GM19324 (cell line): Measurements from ENCODE around the gene PIK3CG.

Source experiments
- ATAC-seq: cut with Tn5 transposase; IDR thresholded peaks from one replicate; pipeline ENCODE4 v1.9.1; 2021; ENCODE audit warnings: mild to moderate bottlenecking, moderate library complexity; ENCODE audit not compliant: unreplicated experiment, low FRiP score

PIK3CG gene

DNA sequence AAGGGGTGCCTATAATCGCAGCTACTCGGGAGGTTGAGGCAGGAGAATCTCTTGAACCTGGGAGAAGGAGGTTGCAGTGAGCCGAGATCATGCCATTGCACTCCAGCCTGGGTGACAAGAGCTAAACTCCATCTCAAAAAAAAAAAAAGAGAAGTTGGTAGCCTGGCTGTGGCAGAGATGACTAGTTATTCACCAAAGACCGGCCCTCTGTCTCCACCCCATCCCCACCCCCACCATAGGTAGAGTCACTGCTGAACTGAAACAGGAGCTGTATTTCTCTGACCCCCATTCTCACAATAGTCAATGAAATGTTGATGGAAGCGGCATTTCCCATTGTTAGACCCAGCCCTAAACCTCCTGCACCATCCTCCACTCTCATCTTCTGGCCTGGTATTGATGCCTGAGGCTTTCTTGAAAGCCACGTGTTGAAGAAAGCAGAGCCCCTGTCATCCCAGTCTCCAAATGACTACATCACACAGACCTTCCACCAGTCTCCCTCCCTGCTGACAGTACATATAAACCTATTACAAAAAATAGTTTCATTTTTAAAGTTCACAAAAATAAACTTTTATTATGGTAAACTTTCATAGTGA is 9.4 kb upstream of the PIK3CG start:
- ATAC-seq, result no peak

DNA sequence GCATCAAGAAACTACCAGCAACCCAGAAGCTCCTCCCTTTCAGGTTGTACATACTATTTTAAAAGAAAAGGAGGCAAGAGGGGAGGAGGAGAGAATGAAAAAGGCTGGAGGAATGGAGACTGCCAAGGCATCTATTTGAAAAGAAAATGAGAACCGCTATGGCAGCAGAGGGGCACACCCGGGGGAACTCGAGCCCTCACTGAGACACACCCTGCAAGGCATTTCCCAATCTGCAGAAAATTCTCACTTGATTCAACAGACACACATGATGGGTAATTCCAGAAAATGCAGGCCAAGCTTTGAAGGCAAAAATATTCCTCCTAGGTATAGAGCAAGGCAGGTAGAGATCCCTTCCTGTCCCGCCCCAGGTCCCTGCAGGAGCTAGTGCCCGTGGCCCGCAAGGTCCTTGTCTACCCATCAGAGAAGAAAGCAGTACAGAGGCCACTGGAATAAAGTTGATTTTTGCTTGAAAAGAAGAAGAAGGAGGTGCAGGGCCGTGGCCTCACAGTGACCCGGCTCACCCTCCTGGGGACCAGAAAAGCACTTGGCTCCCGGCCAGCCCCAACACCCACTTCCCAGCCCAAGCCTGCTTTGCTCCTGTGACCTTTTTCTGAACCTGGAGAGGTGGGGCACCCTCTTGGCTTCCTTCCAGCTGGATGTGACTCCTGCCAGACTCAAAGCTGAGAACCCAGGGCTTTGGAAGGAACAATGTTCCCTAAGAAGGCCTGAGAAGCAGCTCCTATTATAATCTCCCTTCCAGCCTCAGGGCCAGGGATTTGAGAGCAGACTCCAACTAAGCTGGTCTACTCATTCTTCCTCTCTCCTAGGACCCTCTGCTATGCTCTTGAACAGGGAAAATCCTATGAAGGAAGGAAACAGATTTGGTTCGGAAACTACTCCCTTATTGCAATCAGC is 6.2 kb upstream of the PIK3CG start:
- ATAC-seq, result no peak

- no peak for ATAC-seq
Measured at GRCh38 chr7:106862317-106863089, 2.6 kb upstream of the PIK3CG start.

DNA sequence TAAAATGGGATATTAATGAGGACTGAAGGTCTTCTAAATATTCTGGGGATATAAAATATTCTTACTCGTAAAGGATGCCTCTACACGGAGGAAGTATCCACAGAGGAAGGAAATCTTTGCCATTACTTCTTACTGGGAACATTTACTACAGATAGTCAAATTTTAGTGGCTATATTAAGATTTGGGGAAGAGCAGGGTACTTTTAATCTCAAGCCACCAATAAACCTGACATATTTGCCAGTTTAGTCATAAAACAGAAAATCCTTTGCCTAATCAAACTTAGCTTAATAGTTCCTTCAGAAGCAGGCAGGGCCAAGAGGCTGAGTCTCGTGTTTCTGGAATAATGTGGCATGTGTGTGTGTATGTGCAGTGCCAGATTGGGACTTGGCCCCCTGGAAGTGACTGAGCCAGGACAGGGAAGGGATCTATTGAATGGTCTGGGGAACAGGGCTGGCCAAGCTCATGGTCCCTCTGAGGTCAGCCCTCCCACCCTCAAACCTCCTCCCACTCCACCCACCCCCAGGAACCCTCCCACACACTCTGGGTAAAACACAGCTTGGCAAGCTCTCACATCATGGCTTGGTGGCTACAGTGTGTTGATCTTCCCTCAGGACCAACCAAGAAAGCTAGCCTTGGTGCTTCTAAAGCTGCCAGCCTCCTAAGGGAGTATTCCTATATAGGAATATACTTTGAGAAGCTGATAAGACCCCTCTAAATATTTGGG is 1.6 kb upstream of the PIK3CG start:
- ATAC-seq, result no peak

DNA sequence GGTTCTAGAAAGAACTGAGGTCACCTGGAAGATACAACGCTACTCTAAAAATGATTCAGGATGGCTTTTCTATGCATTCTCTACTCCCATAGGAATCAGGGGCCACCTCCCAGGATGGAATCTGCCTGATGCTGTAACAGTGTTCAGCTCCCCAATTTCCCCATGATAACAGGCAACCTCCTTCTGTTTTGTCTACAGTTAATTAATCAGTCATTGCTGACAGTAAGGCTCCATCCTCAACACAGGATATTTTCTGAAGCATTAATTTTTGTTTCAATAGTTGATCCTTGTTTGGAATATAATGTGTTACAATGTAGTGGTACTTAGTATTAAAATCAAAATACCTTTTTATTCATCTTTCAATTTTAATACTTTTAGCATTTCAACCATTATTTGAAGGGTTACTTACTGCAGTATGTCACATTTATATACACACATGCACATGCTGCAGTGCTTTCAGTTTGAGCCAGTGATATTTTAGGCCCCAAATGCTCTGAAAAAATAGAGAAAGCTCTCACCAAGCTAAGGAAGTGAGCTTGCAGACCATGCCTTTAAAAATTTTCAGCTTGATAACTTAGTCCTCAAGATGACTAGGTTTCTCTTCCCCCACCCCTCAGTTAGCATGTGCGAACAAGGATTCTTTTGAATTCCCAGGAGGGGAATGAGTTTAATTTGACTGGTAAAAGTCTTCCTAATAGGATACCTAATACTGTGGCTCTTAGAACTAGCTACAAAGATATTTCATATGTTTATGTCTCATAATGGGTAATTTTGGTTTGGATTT is 592 bp upstream of the PIK3CG start:
- ATAC-seq, result peak; percentile 42

GRCh38 chr7:106866298-106867281 is 1.5 kb downstream of the PIK3CG start:
- no peak for ATAC-seq

- ATAC-seq, result no peak
Measured at GRCh38 chr7:106867641-106868351, 2.7 kb downstream of the PIK3CG start.

GRCh38 chr7:106868364-106868763 is 3.3 kb downstream of the PIK3CG start:
- no peak for ATAC-seq

GRCh38 chr7:106869954-106870353 is 4.9 kb downstream of the PIK3CG start:
- no peak for ATAC-seq

DNA sequence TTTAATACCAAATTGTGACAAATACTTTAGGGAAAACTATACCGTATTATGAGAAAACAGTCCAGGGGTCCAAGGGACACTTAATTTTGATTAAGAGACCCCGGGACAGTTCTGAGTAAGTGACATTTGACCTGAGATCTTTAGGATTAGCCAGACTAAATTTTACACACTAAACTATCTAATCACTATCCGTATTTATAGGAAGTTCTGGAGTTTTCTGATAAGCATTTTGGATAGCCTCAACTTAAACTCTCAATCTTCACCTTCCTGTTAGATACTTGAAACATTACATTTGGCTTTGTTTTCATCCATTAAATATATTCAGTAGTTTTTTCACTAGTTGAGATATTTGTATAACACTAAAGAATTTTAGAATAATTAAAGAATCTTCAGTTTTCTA is 5.4 kb downstream of the PIK3CG start:
- no peak for ATAC-seq

- peak; percentile 82 for ATAC-seq
Measured at GRCh38 chr7:106870983-106871410, 5.9 kb downstream of the PIK3CG start.

GRCh38 chr7:106871793-106872571 is 6.9 kb downstream of the PIK3CG start:
- no peak for ATAC-seq

DNA sequence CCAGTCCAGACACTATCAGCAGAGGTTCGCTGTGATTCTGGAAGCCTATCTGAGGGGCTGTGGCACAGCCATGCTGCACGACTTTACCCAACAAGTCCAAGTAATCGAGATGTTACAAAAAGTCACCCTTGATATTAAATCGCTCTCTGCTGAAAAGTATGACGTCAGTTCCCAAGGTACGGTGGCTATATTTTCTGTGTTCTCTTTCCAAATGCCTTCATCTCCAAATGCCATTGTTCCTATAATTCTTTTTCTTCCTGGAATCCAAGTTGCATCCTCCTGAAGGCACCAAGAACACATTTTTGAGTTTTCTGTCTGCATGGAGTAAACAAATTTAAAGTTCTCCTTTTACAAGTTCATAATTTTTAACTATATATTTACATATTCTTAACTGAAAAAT is 7.7 kb downstream of the PIK3CG start:
- ATAC-seq, result no peak

DNA sequence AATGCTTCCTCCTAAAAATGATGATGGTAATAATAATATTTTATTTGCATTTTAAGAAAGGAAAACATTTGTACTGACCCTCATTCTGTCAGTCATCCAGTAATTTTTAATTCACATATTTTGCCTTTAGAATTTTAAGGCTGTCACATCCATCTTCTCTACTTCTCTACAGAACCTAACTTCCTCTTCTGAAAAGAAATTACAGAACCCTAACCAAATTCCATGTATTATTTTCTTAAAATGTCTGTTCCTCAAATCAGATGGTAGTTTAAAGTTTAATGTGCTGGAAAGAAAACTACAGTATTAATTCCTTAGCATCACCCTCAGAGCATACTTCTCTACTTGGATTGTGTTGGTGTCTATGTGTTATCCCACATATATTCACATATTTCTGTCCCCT is 9.0 kb downstream of the PIK3CG start:
- no peak for ATAC-seq

DNA sequence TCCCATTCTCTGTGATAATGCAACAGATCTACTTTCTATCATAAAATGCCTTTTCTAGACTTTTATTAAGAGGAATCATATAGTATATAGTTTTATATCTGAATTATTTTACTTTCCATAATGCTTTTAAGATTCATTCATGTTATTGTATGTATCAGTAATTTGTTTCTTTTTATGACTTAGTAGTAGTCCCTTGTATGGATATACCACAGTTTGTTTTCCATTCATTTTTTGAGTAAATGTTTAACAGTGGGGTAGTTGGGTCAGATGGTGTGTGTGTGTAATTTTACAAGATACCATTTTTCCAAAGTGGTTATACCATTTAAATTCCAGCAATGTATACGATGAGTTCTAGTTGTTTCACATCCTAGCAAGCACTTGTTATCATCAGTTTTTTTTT is 10.4 kb downstream of the PIK3CG start:
- no peak for ATAC-seq

DNA sequence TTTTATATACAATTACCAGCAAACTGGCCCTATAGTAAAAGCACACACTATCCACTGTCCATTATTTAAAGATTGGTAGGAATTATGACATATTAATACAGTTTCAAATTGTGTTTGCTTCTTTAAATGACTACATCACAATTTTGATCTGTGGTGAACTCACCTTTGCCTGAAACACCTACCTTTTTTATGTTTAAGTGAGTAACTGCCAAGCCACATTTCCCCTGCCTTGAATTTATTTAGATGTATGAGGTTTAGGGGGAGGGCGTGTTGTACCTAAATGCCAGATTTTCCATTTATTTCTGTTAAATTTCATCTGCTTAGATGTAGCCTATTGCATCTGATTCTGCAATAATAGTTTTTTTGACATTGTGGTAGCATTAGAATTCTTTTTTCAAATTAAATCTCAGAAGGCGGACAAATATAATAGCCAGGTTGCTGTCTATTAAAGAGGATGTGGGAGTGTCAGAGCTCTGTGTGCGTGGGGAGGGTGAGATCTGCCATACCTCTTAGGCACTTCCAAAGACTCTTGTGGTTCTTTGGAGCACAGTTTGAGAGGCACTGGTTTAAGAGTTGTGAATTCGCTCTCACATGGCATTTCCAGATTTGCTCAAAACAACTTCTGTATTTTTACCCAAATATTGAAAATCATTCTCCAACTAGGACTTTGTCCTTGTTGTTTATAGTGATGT is 13.8 kb downstream of the PIK3CG start:
- no peak for ATAC-seq

DNA sequence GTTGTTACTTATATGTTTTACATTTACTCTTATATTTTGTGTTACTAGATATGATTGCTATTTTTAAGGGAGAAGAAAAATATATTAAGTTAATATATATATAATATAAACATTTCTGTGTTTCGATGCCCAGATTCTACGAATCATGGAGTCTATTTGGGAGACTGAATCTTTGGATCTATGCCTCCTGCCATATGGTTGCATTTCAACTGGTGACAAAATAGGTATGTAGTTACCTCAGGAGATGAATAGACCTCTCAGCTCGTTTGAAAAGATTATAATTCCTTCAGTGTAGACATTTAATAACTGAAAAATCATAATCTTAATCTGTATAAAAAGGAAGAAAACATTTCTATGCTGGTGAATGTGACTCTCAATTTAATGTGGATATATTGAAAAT is 16.9 kb downstream of the PIK3CG start:
- ATAC-seq, result no peak
